ENCODE results near the gene IFT81. TPM values are rescaled to one million over a fixed set of nuclear protein-coding genes. Genes with fewer than 3 reads are reported as not detected.

IFT81 gene
- total and polyA plus RNA-seq, 2 of the 13 experiments (the other 11 are each of a cell fraction or from before 2014, with no cell fraction given), result 4.2 to 13.0 TPM

- TF ChIP-seq PRDM15 (CRISPR knock-in tag; IDR thresholded peaks at IDR 0.05), result no peak
- no peak; the same call in 1 of the 2 replicates for TF ChIP-seq ZNF710 (CRISPR knock-in tag; IDR thresholded peaks at IDR 0.05; ENCODE audit: borderline replicate concordance)
- TF ChIP-seq RAD21 (CRISPR knock-in tag; IDR thresholded peaks at IDR 0.05), result no peak
- TF ChIP-seq ZNF7 (CRISPR knock-in tag; IDR thresholded peaks at IDR 0.05), result no peak
- TF ChIP-seq ZNF530 (CRISPR knock-in tag; IDR thresholded peaks at IDR 0.05; ENCODE audit: low read depth), result no peak
- TF ChIP-seq TFAP4 (IDR thresholded peaks at IDR 0.05; ENCODE audit: borderline replicate concordance, low read depth), result no peak
- TF ChIP-seq, protein P1, sequence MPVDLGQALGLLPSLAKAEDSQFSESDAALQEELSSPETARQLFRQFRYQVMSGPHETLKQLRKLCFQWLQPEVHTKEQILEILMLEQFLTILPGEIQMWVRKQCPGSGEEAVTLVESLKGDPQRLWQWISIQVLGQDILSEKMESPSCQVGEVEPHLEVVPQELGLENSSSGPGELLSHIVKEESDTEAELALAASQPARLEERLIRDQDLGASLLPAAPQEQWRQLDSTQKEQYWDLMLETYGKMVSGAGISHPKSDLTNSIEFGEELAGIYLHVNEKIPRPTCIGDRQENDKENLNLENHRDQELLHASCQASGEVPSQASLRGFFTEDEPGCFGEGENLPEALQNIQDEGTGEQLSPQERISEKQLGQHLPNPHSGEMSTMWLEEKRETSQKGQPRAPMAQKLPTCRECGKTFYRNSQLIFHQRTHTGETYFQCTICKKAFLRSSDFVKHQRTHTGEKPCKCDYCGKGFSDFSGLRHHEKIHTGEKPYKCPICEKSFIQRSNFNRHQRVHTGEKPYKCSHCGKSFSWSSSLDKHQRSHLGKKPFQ (CRISPR knock-in tag; IDR thresholded peaks at IDR 0.05; ENCODE audit: insufficient replicate concordance), result no peak
- TF ChIP-seq MEF2D (CRISPR knock-in tag; IDR thresholded peaks at IDR 0.05), result no peak
- TF ChIP-seq, protein P2, sequence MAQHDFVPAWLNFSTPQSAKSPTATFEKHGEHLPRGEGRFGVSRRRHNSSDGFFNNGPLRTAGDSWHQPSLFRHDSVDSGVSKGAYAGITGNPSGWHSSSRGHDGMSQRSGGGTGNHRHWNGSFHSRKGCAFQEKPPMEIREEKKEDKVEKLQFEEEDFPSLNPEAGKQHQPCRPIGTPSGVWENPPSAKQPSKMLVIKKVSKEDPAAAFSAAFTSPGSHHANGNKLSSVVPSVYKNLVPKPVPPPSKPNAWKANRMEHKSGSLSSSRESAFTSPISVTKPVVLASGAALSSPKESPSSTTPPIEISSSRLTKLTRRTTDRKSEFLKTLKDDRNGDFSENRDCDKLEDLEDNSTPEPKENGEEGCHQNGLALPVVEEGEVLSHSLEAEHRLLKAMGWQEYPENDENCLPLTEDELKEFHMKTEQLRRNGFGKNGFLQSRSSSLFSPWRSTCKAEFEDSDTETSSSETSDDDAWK (CRISPR knock-in tag; IDR thresholded peaks at IDR 0.05), result no peak
- no peak for TF ChIP-seq GLMP (CRISPR knock-in tag; IDR thresholded peaks at IDR 0.05; ENCODE audit: borderline replicate concordance)
- no peak for TF ChIP-seq ZNF343 (CRISPR knock-in tag; IDR thresholded peaks at IDR 0.05)
- TF ChIP-seq, protein P3, sequence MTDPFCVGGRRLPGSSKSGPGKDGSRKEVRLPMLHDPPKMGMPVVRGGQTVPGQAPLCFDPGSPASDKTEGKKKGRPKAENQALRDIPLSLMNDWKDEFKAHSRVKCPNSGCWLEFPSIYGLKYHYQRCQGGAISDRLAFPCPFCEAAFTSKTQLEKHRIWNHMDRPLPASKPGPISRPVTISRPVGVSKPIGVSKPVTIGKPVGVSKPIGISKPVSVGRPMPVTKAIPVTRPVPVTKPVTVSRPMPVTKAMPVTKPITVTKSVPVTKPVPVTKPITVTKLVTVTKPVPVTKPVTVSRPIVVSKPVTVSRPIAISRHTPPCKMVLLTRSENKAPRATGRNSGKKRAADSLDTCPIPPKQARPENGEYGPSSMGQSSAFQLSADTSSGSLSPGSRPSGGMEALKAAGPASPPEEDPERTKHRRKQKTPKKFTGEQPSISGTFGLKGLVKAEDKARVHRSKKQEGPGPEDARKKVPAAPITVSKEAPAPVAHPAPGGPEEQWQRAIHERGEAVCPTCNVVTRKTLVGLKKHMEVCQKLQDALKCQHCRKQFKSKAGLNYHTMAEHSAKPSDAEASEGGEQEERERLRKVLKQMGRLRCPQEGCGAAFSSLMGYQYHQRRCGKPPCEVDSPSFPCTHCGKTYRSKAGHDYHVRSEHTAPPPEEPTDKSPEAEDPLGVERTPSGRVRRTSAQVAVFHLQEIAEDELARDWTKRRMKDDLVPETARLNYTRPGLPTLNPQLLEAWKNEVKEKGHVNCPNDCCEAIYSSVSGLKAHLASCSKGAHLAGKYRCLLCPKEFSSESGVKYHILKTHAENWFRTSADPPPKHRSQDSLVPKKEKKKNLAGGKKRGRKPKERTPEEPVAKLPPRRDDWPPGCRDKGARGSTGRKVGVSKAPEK (CRISPR knock-in tag; IDR thresholded peaks at IDR 0.05; ENCODE audit: borderline replicate concordance), result no peak
- TF ChIP-seq ZNF674 (CRISPR knock-in tag; IDR thresholded peaks at IDR 0.05; ENCODE audit: low read depth), result no peak
Measured at GRCh38 chr12:110123919-110124268, 263 bp upstream of the IFT81 start (continued).

Measured in HepG2 (cell line).